Renal pelvis (tissue), 4 donors: Measurements from ENCODE around the gene ST6GALNAC3. TPM values are rescaled to one million over a fixed set of nuclear protein-coding genes. Genes with fewer than 3 reads are reported as not detected.
"Not testable (repeated sequence)": the region's sequence is repeated elsewhere in the genome, so short reads cannot be mapped to it uniquely, and the experiment has no call there.

Experiments used
- DNase-seq: peaks from one replicate; pipeline ENCODE4 v3.0.0-alpha.2; 2013
- polyA plus RNA-seq, 3 donors: library from polyadenylated mRNA; unstranded; fragments of 120-200 nt; gene quantifications; one replicate each; pipeline ENCODE4 v1.2.1, GENCODE V29; 2013; ENCODE audit not compliant: insufficient read length in 3 of 3

ST6GALNAC3 gene
- polyA plus RNA-seq, 3 donors = 81.7 to 82.8 (median 81.9) TPM

DNA sequence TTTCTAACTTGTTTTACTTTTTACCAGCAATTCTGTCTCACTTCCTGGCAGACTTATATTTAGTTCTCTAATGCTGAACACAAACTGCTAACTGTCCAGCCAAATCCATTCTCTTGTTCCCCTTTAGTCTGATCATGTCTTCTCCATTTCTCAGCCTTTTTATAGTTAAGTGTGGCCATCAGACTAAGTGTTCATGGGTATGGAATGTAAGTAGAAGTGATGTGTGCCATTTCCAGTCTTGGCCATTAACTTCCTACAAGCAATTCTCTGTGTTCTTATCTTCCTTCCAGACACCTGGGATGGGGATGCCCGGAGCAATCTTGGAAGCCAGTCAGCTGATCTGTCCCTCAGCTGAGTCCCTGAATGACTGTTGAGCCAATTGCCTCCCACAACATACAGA is 165.8 kb downstream of the ST6GALNAC3 start:
- DNase-seq = no peak

DNA sequence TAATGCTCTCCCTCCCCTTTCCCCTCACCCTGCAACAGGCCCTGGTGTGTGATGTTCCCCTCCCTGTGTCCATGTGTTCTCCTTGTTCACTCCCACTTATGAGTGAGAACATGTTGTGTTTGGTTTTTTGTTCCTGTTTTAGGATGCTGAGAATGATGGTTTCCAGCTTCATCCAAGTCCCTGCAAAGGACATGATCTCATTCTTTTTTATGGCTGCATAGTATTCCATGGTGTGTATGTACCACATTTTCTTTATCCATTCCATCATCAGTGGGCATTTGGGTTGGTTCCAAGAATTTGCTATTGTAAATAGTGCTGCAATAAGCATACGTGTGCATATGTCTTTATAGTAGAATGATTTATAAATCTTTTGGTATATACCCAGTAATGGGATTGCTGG is 168.0 kb downstream of the ST6GALNAC3 start:
- not testable (repeated sequence) for DNase-seq

DNA sequence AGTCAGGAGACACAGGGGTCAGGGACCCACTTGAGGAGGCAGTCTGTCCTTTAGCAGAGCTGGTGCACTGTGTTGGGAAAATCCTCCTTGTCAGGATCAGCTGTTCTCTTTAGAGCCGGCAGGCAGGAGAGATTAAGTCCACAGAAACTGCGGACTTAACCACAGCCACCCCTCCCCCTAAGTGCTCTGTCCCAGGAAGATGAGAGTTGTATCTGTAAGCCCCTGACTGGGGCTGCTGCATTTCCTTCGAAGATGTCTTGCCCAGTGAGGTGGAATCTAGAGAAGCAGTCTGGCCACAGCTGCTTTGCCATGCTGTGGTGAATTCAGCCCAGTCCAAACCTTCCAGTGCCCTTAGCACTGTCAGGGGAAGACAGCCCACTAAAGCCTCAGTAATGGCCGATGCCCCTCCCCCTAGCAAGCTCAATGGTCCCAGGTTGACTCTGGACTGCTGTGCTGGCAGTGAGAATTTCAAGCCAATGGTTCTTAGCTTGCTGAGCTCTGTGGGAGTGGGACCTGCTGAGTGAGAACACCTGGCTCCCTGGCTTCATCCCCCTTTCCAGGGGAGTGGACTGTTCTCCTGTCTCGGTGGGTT is 172.8 kb downstream of the ST6GALNAC3 start:
- no peak for DNase-seq

DNA sequence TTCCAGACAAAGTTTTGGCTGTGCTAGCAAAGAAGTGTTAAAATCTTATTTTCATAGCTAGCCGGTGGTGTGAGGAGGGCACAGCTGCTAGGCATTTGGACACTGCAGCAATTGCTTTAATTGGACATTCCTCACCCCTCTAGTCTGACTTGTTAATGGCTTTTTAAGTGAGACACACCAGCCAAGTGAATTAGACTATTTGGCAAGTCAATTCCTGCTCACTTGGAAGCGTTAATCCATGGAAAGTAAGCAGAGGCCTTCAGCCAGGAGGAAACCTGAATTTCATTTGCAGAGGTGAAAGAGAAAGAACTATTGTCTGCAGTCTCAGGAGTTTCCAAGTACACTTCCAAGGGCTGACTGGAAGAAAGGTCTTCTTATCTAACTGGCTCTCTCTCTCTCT is 175.7 kb downstream of the ST6GALNAC3 start:
- DNase-seq = no peak

DNA sequence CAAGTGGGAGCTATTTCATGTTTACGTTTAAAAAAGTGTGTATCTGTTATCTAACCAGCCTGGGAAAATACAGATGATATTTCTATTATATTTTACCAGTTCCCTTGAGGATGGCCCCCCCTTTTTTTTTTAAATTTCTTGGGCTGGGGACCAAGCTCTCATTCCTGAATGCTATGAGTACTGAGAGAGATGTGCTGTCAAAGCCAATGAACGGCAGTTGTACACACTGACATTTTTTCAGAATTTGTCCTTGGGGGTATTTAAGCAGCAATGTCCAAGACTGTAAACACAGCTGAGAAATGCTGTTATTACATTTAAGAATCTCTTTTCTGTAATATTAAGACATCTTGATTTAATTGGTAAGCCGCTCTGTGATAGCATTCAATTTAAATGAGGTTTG is 177.9 kb downstream of the ST6GALNAC3 start:
- DNase-seq = no peak

DNA sequence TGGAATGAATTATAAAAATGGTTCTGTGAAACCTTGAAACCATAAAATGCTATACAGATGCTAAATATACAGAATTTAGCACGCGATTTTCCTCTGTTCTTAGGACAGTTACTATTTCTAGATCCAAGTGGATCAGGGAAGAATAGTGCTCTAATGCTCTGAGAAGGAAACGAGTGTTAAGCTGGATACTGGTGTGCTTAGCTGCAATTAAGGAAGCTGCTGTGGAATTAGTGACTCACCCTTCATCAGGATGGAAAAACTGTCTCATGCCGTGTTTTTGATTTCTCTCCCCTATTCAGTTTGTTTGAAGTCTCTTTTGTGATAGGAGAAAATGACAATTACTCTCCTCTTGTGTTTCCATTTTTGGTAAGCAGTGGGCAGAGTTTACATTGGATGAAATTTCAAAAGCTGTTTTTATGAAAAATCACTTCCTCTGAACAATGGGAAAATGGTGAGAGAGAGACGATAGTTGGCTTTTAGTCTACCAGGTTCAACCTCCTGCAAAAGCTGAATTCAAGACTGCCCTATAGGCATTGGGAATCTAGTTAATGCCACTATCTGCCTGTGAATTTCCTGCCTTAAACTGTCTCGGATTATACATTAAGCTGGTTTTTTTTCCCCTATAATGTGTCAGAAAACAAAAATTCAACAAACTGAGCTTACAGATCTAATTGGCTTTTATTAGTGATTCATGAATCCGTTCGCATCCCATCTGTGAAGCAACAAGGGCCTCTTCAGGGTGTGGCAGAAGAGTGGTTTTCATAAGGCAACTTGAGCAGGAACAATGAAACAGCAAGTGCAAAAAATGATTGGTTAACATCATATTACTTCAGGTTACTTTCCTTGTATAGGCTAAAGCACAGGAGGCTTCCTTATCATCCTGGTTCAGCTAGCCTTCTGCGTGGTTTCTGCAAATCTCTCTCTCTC is 179.8 kb downstream of the ST6GALNAC3 start:
- DNase-seq = no peak

DNA sequence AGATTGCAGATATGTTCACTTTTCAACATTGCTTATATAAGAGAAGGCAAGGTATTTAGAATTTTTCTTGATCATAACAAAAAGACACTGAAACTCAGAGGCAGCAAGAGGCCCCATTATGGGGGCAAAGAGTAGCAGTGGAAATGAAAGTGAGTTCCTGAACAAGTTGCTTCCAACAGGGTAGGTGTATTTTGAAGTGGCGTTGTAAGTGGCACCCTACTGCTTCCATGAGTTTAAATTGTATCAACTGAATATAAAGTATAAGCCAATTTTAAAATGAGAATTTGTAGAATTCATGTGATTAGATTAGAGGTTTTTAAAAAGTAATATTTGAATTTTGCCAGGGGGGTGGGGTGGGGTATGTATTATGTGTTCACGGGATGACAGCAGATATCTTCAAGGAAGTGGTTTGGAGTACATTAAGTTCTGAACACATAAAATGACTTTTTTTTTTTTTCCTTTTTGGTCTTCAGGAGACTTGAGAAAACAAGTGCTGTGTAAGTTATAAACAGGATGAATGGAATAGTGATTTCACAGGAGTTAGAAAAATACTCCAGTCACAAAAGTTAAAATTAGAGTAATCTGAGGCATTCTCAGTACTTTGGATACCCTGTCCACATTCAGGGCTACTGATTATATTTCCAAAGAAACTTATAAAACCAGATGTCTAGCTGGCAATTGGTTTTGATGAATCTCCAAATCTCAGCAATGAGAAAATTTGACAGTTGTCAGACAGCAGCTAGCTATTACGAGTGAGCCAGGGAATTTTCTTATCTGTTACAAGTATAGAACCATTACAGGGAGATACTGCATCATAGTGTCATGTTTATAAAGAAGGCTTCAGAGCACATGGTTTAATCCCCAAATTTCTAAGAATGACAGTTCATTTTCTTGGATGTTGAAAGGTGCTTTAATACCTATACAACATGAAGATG is 182.0 kb downstream of the ST6GALNAC3 start:
- DNase-seq = no peak

DNA sequence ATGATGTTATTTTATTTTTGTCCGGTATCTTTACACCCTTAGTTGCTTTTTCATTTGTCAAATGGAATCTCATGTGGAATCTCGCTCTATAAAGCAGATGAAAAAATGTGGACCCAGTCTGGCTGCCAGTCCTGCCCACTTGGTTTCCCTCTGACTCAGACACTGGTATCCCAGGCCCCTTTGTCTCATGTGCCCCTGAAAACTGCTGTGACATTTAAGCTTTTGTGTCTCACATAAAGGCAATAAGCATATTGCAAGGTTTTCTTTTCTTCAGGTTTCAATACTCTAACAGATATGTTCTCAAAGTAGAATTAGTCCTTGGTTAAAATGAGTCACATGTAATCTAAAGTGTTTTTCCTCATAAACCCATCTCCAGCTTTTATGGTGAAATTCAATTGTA is 183.3 kb downstream of the ST6GALNAC3 start:
- DNase-seq = no peak

DNA sequence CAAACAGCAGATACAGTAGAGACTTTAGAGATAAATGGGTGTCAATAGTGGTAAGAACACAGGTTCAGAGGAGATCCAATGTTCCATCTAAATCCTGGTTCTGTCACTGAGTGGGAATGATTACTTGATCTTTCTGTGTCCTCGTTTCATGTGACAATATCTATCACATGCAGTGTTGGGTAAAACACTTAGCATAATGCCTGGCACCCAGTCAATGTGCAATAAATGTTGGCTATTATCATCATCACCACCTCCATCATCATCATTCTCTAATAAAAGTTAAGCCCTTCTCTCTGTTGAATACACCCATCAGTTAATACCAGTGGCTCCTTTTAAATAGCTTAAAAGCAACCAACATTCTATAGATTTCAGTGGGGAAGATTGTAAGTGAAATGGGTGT is 184.7 kb downstream of the ST6GALNAC3 start:
- no peak for DNase-seq

DNA sequence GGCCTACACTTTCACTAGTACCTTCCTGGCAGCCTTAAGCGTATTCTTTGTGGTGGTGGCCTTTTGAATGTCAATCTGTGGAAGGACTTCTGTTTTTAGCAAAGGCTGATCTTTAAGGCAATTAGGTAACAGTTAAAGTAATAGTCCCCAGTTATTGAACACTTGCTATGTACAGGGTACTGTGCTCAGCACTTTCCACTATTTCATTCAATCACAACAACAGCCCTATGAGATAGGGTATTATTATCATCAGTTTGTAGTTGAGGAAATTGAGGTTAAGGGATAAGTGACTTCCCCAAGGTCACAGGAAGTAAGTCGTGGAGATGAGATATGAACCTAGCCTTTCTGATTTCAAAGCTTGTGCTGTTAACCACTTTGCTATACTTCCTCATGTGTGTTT is 185.7 kb downstream of the ST6GALNAC3 start:
- DNase-seq = no peak

DNA sequence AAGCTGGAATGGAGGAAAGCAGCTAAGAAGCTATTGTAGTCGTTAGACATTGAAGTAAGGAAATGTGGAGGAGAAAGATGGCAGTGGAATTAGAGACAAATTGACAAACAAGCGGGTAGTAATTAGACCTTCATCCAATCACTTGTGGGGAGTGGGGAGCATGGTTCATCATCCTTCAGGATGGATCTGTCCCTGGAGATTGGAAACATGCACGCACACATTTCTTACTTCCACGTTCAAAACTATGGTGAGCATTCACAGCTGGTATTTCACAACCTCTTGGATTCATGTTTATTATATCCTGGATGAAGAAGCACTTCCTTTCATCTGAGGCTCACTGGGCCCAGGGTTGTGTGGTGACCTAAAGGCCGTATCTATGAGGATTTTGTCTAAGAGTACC is 188.1 kb downstream of the ST6GALNAC3 start:
- no peak for DNase-seq

DNA sequence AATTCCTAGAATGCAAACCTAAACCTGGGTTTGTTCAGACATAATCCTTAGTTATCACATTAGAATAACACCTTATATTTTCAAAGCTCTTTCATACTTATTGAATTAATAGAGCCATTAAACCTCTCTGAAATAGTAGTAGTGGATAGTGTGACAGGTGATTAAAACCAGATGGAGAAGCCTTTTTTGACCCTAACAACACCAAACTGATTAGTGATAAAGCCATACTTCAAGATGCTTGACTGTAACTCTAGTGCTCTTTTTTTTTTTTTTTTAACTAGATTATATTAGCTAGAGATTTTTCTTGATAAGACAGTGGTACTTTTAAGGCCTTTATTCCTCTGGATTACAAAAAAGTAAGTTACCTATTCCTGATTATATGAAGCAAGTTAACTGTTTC is 190.1 kb downstream of the ST6GALNAC3 start:
- DNase-seq = no peak

DNA sequence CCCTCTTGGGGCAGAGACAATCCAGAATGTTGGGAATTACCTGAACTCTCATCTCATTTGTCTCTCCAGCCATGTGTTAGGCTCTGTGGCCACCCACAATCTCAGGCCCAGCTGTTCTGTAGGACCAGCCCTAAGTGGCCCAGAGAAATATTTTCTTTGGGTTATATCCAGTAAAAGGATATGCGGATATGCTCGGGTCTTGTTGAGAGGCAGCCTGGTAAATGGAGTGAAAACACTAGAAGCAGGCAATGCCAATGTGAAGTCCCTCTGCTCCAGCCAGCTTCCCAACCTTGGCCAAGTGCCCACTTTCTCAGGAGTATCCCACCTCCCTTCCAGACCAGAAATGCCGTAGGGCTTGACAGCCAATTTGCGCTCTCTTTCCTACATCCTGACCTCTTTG is 192.2 kb downstream of the ST6GALNAC3 start:
- DNase-seq = no peak

DNA sequence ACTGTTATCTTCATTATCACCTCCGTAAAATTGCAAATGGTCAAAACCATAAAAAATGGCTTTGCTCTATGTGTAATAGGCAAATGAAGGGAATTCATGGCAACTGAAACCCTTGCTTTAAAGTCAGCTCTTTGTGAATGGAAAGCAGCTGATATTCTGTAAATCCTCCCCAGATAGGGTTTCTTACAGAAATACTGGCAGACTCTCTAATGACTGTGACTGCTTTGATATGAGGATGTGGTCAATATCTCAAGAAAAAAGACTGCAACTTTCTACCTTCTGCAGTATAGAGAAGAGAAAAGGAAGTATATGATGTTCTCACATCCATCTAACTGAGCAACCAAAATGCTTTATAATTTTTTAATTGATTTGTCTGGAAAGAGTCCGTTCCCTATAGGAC is 193.1 kb downstream of the ST6GALNAC3 start:
- no peak for DNase-seq

DNA sequence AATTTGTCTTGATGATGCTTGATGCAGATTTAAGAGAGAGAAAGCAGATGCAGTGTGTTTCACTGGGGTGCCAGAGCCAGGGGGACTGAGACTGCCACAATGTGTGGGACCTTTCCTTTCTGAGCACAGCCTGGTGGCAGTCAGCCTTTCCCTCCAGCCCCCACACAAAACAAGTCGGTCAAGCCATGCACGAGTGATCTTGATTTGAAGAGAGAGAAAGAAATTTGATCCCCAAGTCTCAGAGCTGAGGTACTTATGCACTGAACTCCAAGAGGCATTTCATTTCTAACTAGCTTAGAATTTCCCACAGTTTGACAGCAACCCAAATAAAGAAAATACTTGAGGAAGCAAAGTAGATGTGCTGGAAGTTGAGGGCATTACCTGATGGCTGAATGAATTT is 193.8 kb downstream of the ST6GALNAC3 start:
- peak; percentile 86 for DNase-seq

DNA sequence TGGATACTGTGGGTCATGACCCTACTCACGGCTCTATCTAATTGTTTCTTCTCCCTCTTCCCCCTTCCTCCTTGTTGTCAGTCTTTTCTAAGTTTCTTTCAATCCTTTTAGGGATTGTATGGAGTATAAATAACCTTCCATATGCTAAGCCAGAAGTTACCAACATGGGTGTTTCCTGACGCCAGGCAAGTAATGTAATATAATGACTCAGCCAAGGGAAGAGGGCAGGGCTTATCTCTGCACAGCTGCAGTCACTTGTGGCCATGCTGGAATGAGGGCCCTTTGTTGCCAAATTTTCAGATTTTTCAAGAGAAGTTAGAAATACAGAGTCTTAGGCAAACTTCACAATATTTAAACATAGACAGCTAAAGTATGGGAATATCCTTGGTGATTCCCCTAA is 194.6 kb downstream of the ST6GALNAC3 start:
- no peak for DNase-seq

DNA sequence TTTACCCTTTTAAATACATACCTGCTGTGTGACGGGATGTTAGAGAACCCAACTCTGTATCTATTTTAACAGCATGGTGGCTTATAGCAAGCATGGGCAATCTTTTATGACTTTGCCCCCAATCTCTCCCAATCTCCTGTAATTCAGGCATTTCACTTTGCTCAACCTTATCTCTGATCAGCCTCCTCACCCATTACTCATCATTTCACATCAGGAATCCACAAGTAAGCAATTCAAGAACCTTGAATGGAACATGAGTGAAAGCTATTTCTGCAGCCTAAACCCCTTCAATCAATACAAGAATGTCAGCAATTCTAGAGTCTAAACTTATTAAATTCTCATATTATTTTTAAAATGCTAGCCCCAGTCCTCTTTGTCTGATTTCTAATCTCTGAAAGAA is 199.8 kb downstream of the ST6GALNAC3 start:
- DNase-seq = no peak

DNA sequence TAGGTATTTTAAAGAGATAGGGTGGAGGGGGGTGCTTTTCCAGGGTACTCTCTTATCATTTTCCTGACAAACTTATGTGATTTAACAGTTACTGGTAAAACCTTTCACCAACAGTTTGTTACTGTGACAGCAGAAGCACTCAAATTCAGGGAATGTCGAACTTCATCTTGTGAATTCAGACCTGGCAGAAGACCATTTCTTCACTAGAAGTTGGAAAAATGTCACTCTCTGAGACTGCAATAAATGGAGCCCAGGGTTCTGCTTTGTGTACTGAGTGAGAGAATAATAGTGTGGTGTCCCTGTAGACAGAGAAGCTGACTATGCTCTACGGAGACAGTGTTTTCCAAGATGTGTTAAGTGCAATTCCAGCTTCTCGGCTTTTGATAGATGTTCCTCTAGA is 200.2 kb downstream of the ST6GALNAC3 start:
- no peak for DNase-seq

DNA sequence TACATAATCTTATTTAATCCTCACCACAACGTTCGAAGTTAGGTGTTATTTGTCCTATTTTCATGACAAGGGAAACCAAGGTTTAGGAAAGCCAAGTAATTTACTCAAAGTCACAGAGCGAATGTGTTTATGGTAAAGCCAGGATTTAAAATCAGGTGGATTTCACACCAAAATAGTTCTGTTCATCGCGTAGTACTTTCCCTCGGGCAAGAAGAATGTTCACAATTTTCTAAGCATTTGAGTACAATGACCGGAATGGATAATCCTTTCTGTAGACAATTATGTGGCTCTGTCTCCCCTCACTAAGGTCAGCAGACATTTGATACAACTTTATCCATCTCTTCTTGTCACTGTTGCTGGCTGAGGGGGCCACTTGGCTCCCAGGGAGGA is 204.2 kb downstream of the ST6GALNAC3 start:
- no peak for DNase-seq

DNA sequence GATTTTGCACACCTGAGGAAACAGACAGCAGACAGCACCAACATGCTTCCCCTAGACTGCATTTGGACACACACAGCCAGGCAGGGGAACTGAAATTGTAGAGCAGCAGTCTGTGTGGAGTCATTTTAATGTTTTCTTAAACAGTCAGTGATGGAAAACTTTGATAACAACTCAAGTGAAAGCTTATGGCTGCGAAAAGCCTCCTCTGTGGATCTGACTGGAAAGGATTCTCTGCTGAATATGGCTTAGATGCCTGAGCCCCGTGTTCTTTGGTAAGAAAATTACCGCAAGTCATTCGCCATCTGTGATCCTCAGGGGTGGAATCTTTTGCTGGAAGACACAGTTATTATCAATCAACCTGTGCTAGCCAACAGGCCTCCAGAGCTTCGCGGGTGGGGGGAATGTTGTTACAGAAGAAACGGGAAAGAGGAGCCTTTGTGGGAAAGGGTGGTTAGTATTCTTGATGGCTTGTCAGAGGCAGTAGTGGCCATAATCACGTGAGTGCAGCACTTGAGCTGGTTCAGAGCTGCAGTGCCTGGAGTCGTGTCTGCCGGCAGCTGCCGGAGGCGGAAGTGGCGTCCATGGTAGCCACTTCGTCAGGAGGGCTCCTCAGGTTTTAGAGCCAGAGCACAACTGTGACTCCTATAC is 204.7 kb downstream of the ST6GALNAC3 start:
- peak; percentile 46 for DNase-seq

DNA sequence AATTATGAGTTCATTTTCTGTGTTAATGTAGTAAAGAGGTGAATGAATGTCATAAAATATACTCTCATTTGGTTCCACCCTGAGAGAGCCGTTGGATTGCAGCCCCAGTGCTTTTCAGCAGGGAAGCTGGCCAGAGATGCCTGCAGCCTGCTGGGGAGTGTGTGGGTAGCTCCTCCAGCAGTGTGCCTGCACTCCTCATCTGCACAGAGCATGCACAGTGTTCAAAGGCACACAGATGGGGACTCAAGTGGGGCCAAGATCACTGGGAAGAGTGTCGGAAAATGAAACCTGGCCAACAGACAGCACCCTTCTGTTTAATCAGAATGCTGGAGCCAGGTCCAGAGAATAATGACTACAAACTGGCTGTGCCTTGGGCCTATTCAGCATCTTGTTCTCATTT is 206.8 kb downstream of the ST6GALNAC3 start:
- no peak for DNase-seq

DNA sequence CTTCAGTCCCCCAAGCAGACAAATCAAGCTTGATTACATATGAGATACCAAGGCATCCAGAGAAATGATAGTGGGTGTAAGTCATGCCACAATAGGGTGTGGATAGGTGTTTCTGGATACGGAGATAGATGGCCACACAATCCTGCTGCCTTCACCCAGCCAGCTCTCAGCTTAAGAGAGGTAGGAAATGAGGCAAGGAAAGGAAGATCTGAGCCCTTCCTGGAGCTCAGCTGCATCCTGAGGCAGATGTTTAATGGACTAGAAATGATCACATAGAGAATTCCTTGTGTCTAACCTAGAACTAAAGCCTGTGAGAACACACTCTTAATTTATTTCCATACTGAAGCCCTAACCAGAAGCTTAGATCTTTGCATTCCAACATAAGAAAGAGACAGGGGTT is 210.3 kb downstream of the ST6GALNAC3 start:
- DNase-seq = no peak
